Neuronal stem cell (in vitro differentiated cells): ENCODE measurements around the gene UBA1.
A peak's percentile ranks its signal among the peaks of the same experiment; 100 is the strongest.

ENCODE experiments used
- DNase-seq: peaks from one replicate; pipeline ENCODE4 v3.0.0-alpha.2; 2013; ENCODE audit warnings: low spot score
- H2AFZ ChIP-seq: one replicate; pipeline ENCODE4 v1.6.1; 2013; ENCODE audit warnings: mild to moderate bottlenecking, low read length, inconsistent platforms
- H2AK5ac ChIP-seq: 2 replicates; pipeline ENCODE4 v1.6.1; 2013; ENCODE audit warnings: low read depth, mild to moderate bottlenecking, inconsistent platforms, low read length, moderate library complexity, mixed read lengths
- H2BK120ac ChIP-seq: 2 replicates; pipeline ENCODE4 v1.6.1; 2013; ENCODE audit warnings: low read depth, mild to moderate bottlenecking, inconsistent platforms, low read length, moderate library complexity, mixed read lengths
- H2BK12ac ChIP-seq: one replicate; pipeline ENCODE4 v1.6.1; 2013; ENCODE audit warnings: low read length, inconsistent platforms
- H2BK15ac ChIP-seq: 2 replicates; pipeline ENCODE4 v1.6.1; 2013; ENCODE audit warnings: mild to moderate bottlenecking, low read length, inconsistent platforms, mixed read lengths
- H2BK5ac ChIP-seq: one replicate; pipeline ENCODE4 v1.6.1; 2013; ENCODE audit warnings: inconsistent platforms, mild to moderate bottlenecking, low read length, moderate library complexity
- H3K14ac ChIP-seq: one replicate; pipeline ENCODE4 v1.6.1; 2013; ENCODE audit warnings: low read length, inconsistent platforms
- H3K18ac ChIP-seq: 2 replicates; pipeline ENCODE4 v1.6.1; 2013; ENCODE audit warnings: low read length, inconsistent platforms
- H3K23ac ChIP-seq: 2 replicates; pipeline ENCODE4 v1.6.1; 2013; ENCODE audit warnings: low read depth, mild to moderate bottlenecking, mixed read lengths, low read length, inconsistent platforms; ENCODE audit not compliant: poor library complexity
- H3K27ac ChIP-seq: replicated peaks from 3 replicates; pipeline ENCODE4 v1.5.1; 2013; ENCODE audit warnings: low read length, inconsistent platforms
- H3K27me3 ChIP-seq, 3 experiments: 2 replicates each; pipeline ENCODE4 v1.6.1; 2013; ENCODE audit warnings: low read length in 3 of 3, mild to moderate bottlenecking in 2 of 3, inconsistent platforms in 1 of 3, low read depth in 1 of 3, mixed read lengths in 1 of 3, moderate library complexity in 1 of 3; ENCODE audit not compliant: control insufficient read depth in 3 of 3, insufficient read depth in 3 of 3
- H3K36me3 ChIP-seq, 2 donors: replicated peaks in 1 of 2; 2 replicates each; pipeline ENCODE4 v1.6.1; 2013; ENCODE audit warnings: low read length in 2 of 2; ENCODE audit not compliant: control insufficient read depth in 2 of 2, insufficient read depth in 2 of 2
- H3K4ac ChIP-seq: 2 replicates; pipeline ENCODE4 v1.6.1; 2013; ENCODE audit warnings: inconsistent platforms, mild to moderate bottlenecking, low read length, moderate library complexity
- H3K4me1 ChIP-seq, 2 donors: 1 replicate in 1 of 2; 2 replicates in 1 of 2; pipeline ENCODE4 v1.6.1; 2013; ENCODE audit warnings: low read length in 2 of 2, low read depth in 1 of 2; ENCODE audit not compliant: control insufficient read depth in 2 of 2, insufficient read depth in 1 of 2
- H3K4me2 ChIP-seq: one replicate; pipeline ENCODE4 v1.6.1; 2013; ENCODE audit warnings: mild to moderate bottlenecking, low read length, inconsistent platforms; ENCODE audit not compliant: insufficient read depth, poor library complexity, severe bottlenecking
- H3K4me3 ChIP-seq, 2 donors: 2 replicates each; pipeline ENCODE4 v1.5.1; 2013; ENCODE audit warnings: low read length in 2 of 2, mild to moderate bottlenecking in 2 of 2, inconsistent platforms in 1 of 2, moderate library complexity in 1 of 2
- H3K79me1 ChIP-seq: one replicate; pipeline ENCODE4 v1.6.1; 2013; ENCODE audit warnings: low read depth, mild to moderate bottlenecking, inconsistent platforms, low read length, moderate library complexity
- H3K9ac ChIP-seq: one replicate; pipeline ENCODE4 v1.6.1; 2013; ENCODE audit warnings: mild to moderate bottlenecking, low read depth, low read length, inconsistent platforms; ENCODE audit not compliant: poor library complexity
- H3K9me3 ChIP-seq, 2 donors: replicated peaks in 1 of 2; 2 replicates each; pipeline versions ENCODE3 to v1.6.1; 2013; ENCODE audit warnings: low read length in 2 of 2, mild to moderate bottlenecking in 2 of 2, inconsistent platforms in 1 of 2, low read depth in 1 of 2, mixed read lengths in 1 of 2, moderate library complexity in 1 of 2; ENCODE audit not compliant: control insufficient read depth in 2 of 2, insufficient read depth in 1 of 2
- H4K8ac ChIP-seq: one replicate; pipeline ENCODE4 v1.6.1; 2013; ENCODE audit warnings: low read depth, mild to moderate bottlenecking, inconsistent platforms, low read length, moderate library complexity
- H4K91ac ChIP-seq: one replicate; pipeline ENCODE4 v1.6.1; 2013; ENCODE audit warnings: low read length, low read depth, mild to moderate bottlenecking, inconsistent platforms; ENCODE audit not compliant: poor library complexity
- WGBS, 2 donors: extraction: QIAGEN DNeasy Blood & Tissue Kit; methylation state at CpG; one replicate each; pipeline ENCODE4 v1.1.7; 2013; ENCODE audit warnings: missing lambda C conversion rate in 2 of 2, mixed read lengths in 1 of 2; ENCODE audit not compliant: insufficient read length in 2 of 2, insufficient replicate concordance in 1 of 2; ENCODE audit errors: extremely low coverage in 2 of 2; 5-methylcytosine and 5-hydroxymethylcytosine counted together

UBA1 gene

DNA sequence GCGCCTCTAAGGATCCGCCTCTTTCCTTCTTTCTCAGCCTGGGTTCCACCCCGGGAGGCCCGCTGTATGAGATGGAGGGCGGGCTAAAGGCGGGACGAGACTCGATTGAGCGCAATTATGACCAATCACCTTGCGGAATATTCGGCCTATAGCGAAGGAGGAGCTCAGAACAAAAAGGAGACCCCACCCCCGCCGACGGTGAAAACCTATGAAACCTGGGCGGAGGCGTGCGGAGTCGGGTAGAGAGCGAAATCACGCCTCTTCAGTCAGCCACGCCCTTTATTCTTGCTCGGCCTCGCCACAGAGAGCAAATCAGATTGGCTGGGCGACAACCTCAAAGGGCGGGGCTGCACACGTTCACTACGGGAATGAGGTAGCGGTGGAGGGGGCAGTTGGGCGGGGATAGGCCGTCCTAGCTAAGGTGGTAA lies 24.2 kb downstream of the UBA1 start:
- no peak overlapping the region for H3K14ac ChIP-seq
- peaks cover 7% of the 10 kb centered on the region for H3K79me1 ChIP-seq
- peaks cover 26 to 70% of the 10 kb centered on the region in 2 donors for H3K36me3 ChIP-seq
- H4K91ac ChIP-seq = no peak overlapping the region
- H2BK12ac ChIP-seq = no peak overlapping the region
- no peak overlapping the region for H2BK5ac ChIP-seq
- H2AFZ ChIP-seq = peak overlapping the region; percentile 77
- no CpG with 5 or more reads among the region's 31 CpGs for WGBS, 2 donors
- H3K4me3 ChIP-seq = peak overlapping the region; percentile 66 to 99
- H2BK15ac ChIP-seq = no peak overlapping the region
- no peak overlapping the region for H3K23ac ChIP-seq
- no peak overlapping the region for H4K8ac ChIP-seq
- H3K4me1 ChIP-seq = peaks cover 14 to 20% of the 10 kb centered on the region in 2 donors
- peak; percentile 96 for DNase-seq
- no peak overlapping the region for H3K4ac ChIP-seq
- H3K9me3 ChIP-seq = no peaks in the 10 kb centered on the region
- H2AK5ac ChIP-seq = no peak overlapping the region
- peak overlapping the region; percentile 73 for H3K27ac ChIP-seq
- H2BK120ac ChIP-seq = no peak overlapping the region
- H3K4me2 ChIP-seq = peak overlapping the region; percentile 23
- H3K9ac ChIP-seq = peak overlapping the region; percentile 78
- H3K27me3 ChIP-seq = no peaks in the 10 kb centered on the region
- peak overlapping the region; percentile 96 for H3K18ac ChIP-seq

- H4K91ac ChIP-seq = no peak within 1 kb of the TSS
- H2AFZ ChIP-seq = peak within 1 kb of the TSS; percentile 77
- H3K79me1 ChIP-seq = peaks cover 9% of the 10 kb centered on the region
- peak within 1 kb of the TSS; percentile 96 for H3K18ac ChIP-seq
- H3K9ac ChIP-seq = peak within 1 kb of the TSS; percentile 99
- peak within 1 kb of the TSS; percentile 76 for H3K27ac ChIP-seq
- peak within 1 kb of the TSS; percentile 46 for H2AK5ac ChIP-seq
- no peak within 1 kb of the TSS for H2BK120ac ChIP-seq
- H2BK12ac ChIP-seq = no peak within 1 kb of the TSS
- peak; percentile 69 for DNase-seq
- no peaks in the 10 kb centered on the region for H3K27me3 ChIP-seq
- no peaks in the 10 kb centered on the region for H3K9me3 ChIP-seq
- peak within 1 kb of the TSS; percentile 80 for H3K23ac ChIP-seq
- no peak within 1 kb of the TSS for H2BK15ac ChIP-seq
- H3K4me2 ChIP-seq = peak within 1 kb of the TSS; percentile 62
- peaks cover 28 to 70% of the 10 kb centered on the region in 2 donors for H3K36me3 ChIP-seq
- WGBS, 2 donors = no CpG with 5 or more reads among the region's 61 CpGs
- peaks cover 14 to 20% of the 10 kb centered on the region in 2 donors for H3K4me1 ChIP-seq
- no peak within 1 kb of the TSS for H4K8ac ChIP-seq
- peak within 1 kb of the TSS; percentile 87 for H2BK5ac ChIP-seq
- H3K4ac ChIP-seq = no peak within 1 kb of the TSS
- H3K4me3 ChIP-seq = peak within 1 kb of the TSS; percentile 66 to 99
- H3K14ac ChIP-seq = peak within 1 kb of the TSS; percentile 56
Measured at GRCh38 chrX:47218280-47218919, 24.8 kb downstream of the UBA1 start, which contains the start of gene CDK16. TSS of gene CDK16 (plus strand) at chrX:47218681. CDS start at chrX:47223558, 4,877 bp downstream.

GRCh38 chrX:47218920-47219815 lies 25.5 kb downstream of the UBA1 start:
- Histone ChIP-seq H4K91ac (no peak overlapping the region), H2BK12ac (no peak overlapping the region), H3K9ac (peak overlapping the region; percentile 99), H2BK120ac (no peak overlapping the region), H3K4ac (no peak overlapping the region), H3K79me1 (peaks cover 9% of the 10 kb centered on the region), H3K18ac (peak overlapping the region; percentile 91), H3K23ac (peak overlapping the region; percentile 80), H3K36me3 (peaks cover 30 to 70% of the 10 kb centered on the region in 2 donors), H3K9me3 (no peaks in the 10 kb centered on the region), H4K8ac (no peak overlapping the region), H2BK15ac (no peak overlapping the region), H3K4me1 (peaks cover 14 to 20% of the 10 kb centered on the region in 2 donors), H2BK5ac (peak overlapping the region; percentile 87), H2AFZ (peak overlapping the region; percentile 77), H3K27me3 (no peaks in the 10 kb centered on the region), H3K27ac (peak overlapping the region; percentile 66), H2AK5ac (peak overlapping the region; percentile 46), H3K4me2 (peak overlapping the region; percentile 62), H3K14ac (peak overlapping the region; percentile 56), H3K4me3 (peak overlapping the region; percentile 66 to 99)
- WGBS, 2 donors = no CpG with 5 or more reads among the region's 60 CpGs
- no peak for DNase-seq

DNA sequence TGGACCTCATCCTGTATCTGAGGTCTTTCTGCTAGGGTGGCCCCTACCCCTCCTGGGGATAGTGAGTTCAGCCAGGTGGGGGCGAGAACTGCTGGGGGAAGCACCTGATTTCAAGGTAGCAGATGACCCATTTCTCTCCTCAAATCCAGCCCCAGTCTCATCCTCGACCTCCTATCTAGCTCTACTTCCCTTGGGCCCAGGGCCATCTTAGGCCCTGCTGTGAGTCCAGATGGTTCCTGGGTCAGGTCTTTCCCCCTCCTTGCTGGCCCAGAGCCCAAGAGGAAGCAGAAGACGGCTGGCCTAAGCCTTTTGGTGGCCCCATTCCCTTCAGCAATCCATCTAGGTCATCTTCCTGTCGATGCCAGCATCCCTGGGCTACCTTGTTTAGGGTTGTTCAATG lies 28.1 kb downstream of the UBA1 start:
- no CpG with 5 or more reads among the region's 4 CpGs for WGBS, 2 donors
- no peak overlapping the region for H3K4me3 ChIP-seq
- H2AK5ac ChIP-seq = no peak overlapping the region
- H3K23ac ChIP-seq = no peak overlapping the region
- no peak overlapping the region for H3K14ac ChIP-seq
- H3K9me3 ChIP-seq = no peaks in the 10 kb centered on the region
- no peak overlapping the region for H2AFZ ChIP-seq
- no peak overlapping the region for H2BK15ac ChIP-seq
- no peak overlapping the region for H3K9ac ChIP-seq
- no peak overlapping the region for H4K91ac ChIP-seq
- H3K27me3 ChIP-seq = peaks cover 0 to 6% (median 0%) of the 10 kb centered on the region in 3 experiments
- no peak overlapping the region for H2BK5ac ChIP-seq
- H4K8ac ChIP-seq = no peak overlapping the region
- H3K79me1 ChIP-seq = peaks cover 9% of the 10 kb centered on the region
- peaks cover 11 to 20% of the 10 kb centered on the region in 2 donors for H3K4me1 ChIP-seq
- peaks cover 37 to 70% of the 10 kb centered on the region in 2 donors for H3K36me3 ChIP-seq
- H3K4me2 ChIP-seq = no peak overlapping the region
- H3K4ac ChIP-seq = no peak overlapping the region
- H3K18ac ChIP-seq = no peak overlapping the region
- H3K27ac ChIP-seq = no peak overlapping the region
- no peak for DNase-seq
- no peak overlapping the region for H2BK120ac ChIP-seq
- no peak overlapping the region for H2BK12ac ChIP-seq
